ENCODE results near the gene CNN2.

The CNN2 gene

GRCh38 chr19:1046836-1047695 lies 20.7 kb downstream of the CNN2 start:
- DNase-seq: no peak
- H2AFZ ChIP-seq (ENCODE audit: low read depth, low read length): no peak overlapping the region
- H3K4me2 ChIP-seq (ENCODE audit: low read length, poor library complexity, severe bottlenecking): no peak overlapping the region
- H3K9me3 ChIP-seq (ENCODE audit: control insufficient read depth, low read length): no peaks in the 10 kb centered on the region
- H3K14ac ChIP-seq (ENCODE audit: low read length in 2 of 2): no peak overlapping the region
- no peak overlapping the region for H2BK15ac ChIP-seq (ENCODE audit: low read depth, poor library complexity, severe bottlenecking)
- H3K9ac ChIP-seq (ENCODE audit: low read length): no peak overlapping the region
- no peaks in the 10 kb centered on the region for H3K27me3 ChIP-seq (ENCODE audit: control insufficient read depth in 1 of 2, insufficient read depth in 1 of 2, low read length in 2 of 2)
- H2BK12ac ChIP-seq (ENCODE audit: low read length in 2 of 2): no peak overlapping the region
- WGBS: 96% methylated on average over 77 of the region's 77 CpGs
- H3K36me3 ChIP-seq (ENCODE audit: control insufficient read depth in 1 of 2, insufficient read depth in 2 of 2, low read depth in 1 of 2, low read length in 2 of 2): peaks cover 0 to 64% of the 10 kb centered on the region in 2 experiments
- H2AK5ac ChIP-seq (ENCODE audit: low read length, severe bottlenecking): no peak overlapping the region
- no peak overlapping the region for H2BK5ac ChIP-seq (ENCODE audit: low read depth, low read length, poor library complexity, severe bottlenecking)
- no peak overlapping the region for H3K23ac ChIP-seq (ENCODE audit: low read length in 2 of 2)
- H4K91ac ChIP-seq (ENCODE audit: low read length): no peak overlapping the region
- H3K79me1 ChIP-seq (replicated peaks; ENCODE audit: low read length, poor library complexity, severe bottlenecking): no peaks in the 10 kb centered on the region
- no peak overlapping the region for H4K8ac ChIP-seq (ENCODE audit: low read length)
- H3K18ac ChIP-seq (ENCODE audit: low read depth in 1 of 2, low read length in 2 of 2): no peak overlapping the region
- H3K4me1 ChIP-seq (ENCODE audit: control insufficient read depth, insufficient read depth, low read depth, low read length): peaks cover 2% of the 10 kb centered on the region
- no peak overlapping the region for H2BK120ac ChIP-seq (ENCODE audit: low read depth, low read length)
- no peak overlapping the region for H3K27ac ChIP-seq (ENCODE audit: low read length, poor library complexity, severe bottlenecking)
- H3K4me3 ChIP-seq (ENCODE audit: insufficient read depth in 1 of 2, low read depth in 1 of 2, low read length in 2 of 2): no peak overlapping the region
- no peak overlapping the region for H3K4ac ChIP-seq (ENCODE audit: low read depth in 1 of 2, low read length in 2 of 2)

- no peak overlapping the region for H2BK12ac ChIP-seq (ENCODE audit: low read length in 2 of 2)
- no peak overlapping the region for H2AFZ ChIP-seq (ENCODE audit: low read depth, low read length)
- no peak overlapping the region for H4K91ac ChIP-seq (ENCODE audit: low read length)
- H2BK5ac ChIP-seq (ENCODE audit: low read depth, low read length, poor library complexity, severe bottlenecking): no peak overlapping the region
- no peak for DNase-seq
- no peak overlapping the region for H3K18ac ChIP-seq (ENCODE audit: low read depth in 1 of 2, low read length in 2 of 2)
- H3K14ac ChIP-seq (ENCODE audit: low read length in 2 of 2): no peak overlapping the region
- no peak overlapping the region for H3K27ac ChIP-seq (ENCODE audit: low read length, poor library complexity, severe bottlenecking)
- H3K4me1 ChIP-seq (ENCODE audit: control insufficient read depth, insufficient read depth, low read depth, low read length): peaks cover 2% of the 10 kb centered on the region
- H3K9me3 ChIP-seq (ENCODE audit: control insufficient read depth, low read length): no peaks in the 10 kb centered on the region
- H3K4ac ChIP-seq (ENCODE audit: low read depth in 1 of 2, low read length in 2 of 2): no peak overlapping the region
- H3K23ac ChIP-seq (ENCODE audit: low read length in 2 of 2): no peak overlapping the region
- H3K79me1 ChIP-seq (replicated peaks; ENCODE audit: low read length, poor library complexity, severe bottlenecking): no peaks in the 10 kb centered on the region
- H3K9ac ChIP-seq (ENCODE audit: low read length): no peak overlapping the region
- H3K4me2 ChIP-seq (ENCODE audit: low read length, poor library complexity, severe bottlenecking): no peak overlapping the region
- H3K4me3 ChIP-seq (ENCODE audit: insufficient read depth in 1 of 2, low read depth in 1 of 2, low read length in 2 of 2): no peak overlapping the region
- no peak overlapping the region for H2BK120ac ChIP-seq (ENCODE audit: low read depth, low read length)
- no peak overlapping the region for H4K8ac ChIP-seq (ENCODE audit: low read length)
- WGBS: 93% methylated on average over 20 of the region's 20 CpGs
- no peak overlapping the region for H2BK15ac ChIP-seq (ENCODE audit: low read depth, poor library complexity, severe bottlenecking)
- peaks cover 0 to 57% of the 10 kb centered on the region in 2 experiments for H3K36me3 ChIP-seq (ENCODE audit: control insufficient read depth in 1 of 2, insufficient read depth in 2 of 2, low read depth in 1 of 2, low read length in 2 of 2)
- no peak overlapping the region for H2AK5ac ChIP-seq (ENCODE audit: low read length, severe bottlenecking)
- no peaks in the 10 kb centered on the region for H3K27me3 ChIP-seq (ENCODE audit: control insufficient read depth in 1 of 2, insufficient read depth in 1 of 2, low read length in 2 of 2)
These were observed 21.3 kb downstream of the CNN2 start for GRCh38 chr19:1047696-1048147.

- Histone ChIP-seq H3K14ac (ENCODE audit: low read length in 2 of 2) (no peak overlapping the region), H3K4me3 (ENCODE audit: insufficient read depth in 1 of 2, low read depth in 1 of 2, low read length in 2 of 2) (no peak overlapping the region), H4K8ac (ENCODE audit: low read length) (no peak overlapping the region), H3K9ac (ENCODE audit: low read length) (no peak overlapping the region), H2BK5ac (ENCODE audit: low read depth, low read length, poor library complexity, severe bottlenecking) (no peak overlapping the region), H2BK15ac (ENCODE audit: low read depth, poor library complexity, severe bottlenecking) (no peak overlapping the region), H3K9me3 (ENCODE audit: control insufficient read depth, low read length) (no peaks in the 10 kb centered on the region), H3K4me2 (ENCODE audit: low read length, poor library complexity, severe bottlenecking) (no peak overlapping the region), H2BK12ac (ENCODE audit: low read length in 2 of 2) (no peak overlapping the region), H2AFZ (ENCODE audit: low read depth, low read length) (no peak overlapping the region), H2AK5ac (ENCODE audit: low read length, severe bottlenecking) (no peak overlapping the region), H3K27me3 (ENCODE audit: control insufficient read depth in 1 of 2, insufficient read depth in 1 of 2, low read length in 2 of 2) (no peaks in the 10 kb centered on the region), H3K27ac (ENCODE audit: low read length, poor library complexity, severe bottlenecking) (no peak overlapping the region), H3K18ac (ENCODE audit: low read depth in 1 of 2, low read length in 2 of 2) (no peak overlapping the region), H3K4me1 (ENCODE audit: control insufficient read depth, insufficient read depth, low read depth, low read length) (peaks cover 2% of the 10 kb centered on the region), H3K23ac (ENCODE audit: low read length in 2 of 2) (no peak overlapping the region), H3K4ac (ENCODE audit: low read depth in 1 of 2, low read length in 2 of 2) (no peak overlapping the region), H3K79me1 (replicated peaks; ENCODE audit: low read length, poor library complexity, severe bottlenecking) (no peaks in the 10 kb centered on the region), H2BK120ac (ENCODE audit: low read depth, low read length) (no peak overlapping the region), H3K36me3 (ENCODE audit: control insufficient read depth in 1 of 2, insufficient read depth in 2 of 2, low read depth in 1 of 2, low read length in 2 of 2) (peaks cover 0 to 58% of the 10 kb centered on the region in 2 experiments), H4K91ac (ENCODE audit: low read length) (no peak overlapping the region)
- DNase-seq: no peak
- 95% methylated on average over 4 of the region's 17 CpGs for WGBS
These were observed 22.7 kb downstream of the CNN2 start for GRCh38 chr19:1049106-1049505.

- H2BK5ac ChIP-seq (ENCODE audit: low read depth, low read length, poor library complexity, severe bottlenecking): no peak overlapping the region
- no peak overlapping the region for H3K23ac ChIP-seq (ENCODE audit: low read length in 2 of 2)
- H3K4me1 ChIP-seq (ENCODE audit: control insufficient read depth, insufficient read depth, low read depth, low read length): peaks cover 2% of the 10 kb centered on the region
- no peak overlapping the region for H2BK15ac ChIP-seq (ENCODE audit: low read depth, poor library complexity, severe bottlenecking)
- H2BK120ac ChIP-seq (ENCODE audit: low read depth, low read length): no peak overlapping the region
- H3K18ac ChIP-seq (ENCODE audit: low read depth in 1 of 2, low read length in 2 of 2): no peak overlapping the region
- H3K27me3 ChIP-seq (ENCODE audit: control insufficient read depth in 1 of 2, insufficient read depth in 1 of 2, low read length in 2 of 2): no peaks in the 10 kb centered on the region
- WGBS: 82% methylated on average over 7 of the region's 11 CpGs
- no peak overlapping the region for H3K4ac ChIP-seq (ENCODE audit: low read depth in 1 of 2, low read length in 2 of 2)
- H3K9ac ChIP-seq (ENCODE audit: low read length): no peak overlapping the region
- H4K8ac ChIP-seq (ENCODE audit: low read length): no peak overlapping the region
- H2BK12ac ChIP-seq (ENCODE audit: low read length in 2 of 2): no peak overlapping the region
- H3K9me3 ChIP-seq (ENCODE audit: control insufficient read depth, low read length): no peaks in the 10 kb centered on the region
- peaks cover 0 to 61% of the 10 kb centered on the region in 2 experiments for H3K36me3 ChIP-seq (ENCODE audit: control insufficient read depth in 1 of 2, insufficient read depth in 2 of 2, low read depth in 1 of 2, low read length in 2 of 2)
- no peak for DNase-seq
- no peak overlapping the region for H2AK5ac ChIP-seq (ENCODE audit: low read length, severe bottlenecking)
- H4K91ac ChIP-seq (ENCODE audit: low read length): no peak overlapping the region
- H3K14ac ChIP-seq (ENCODE audit: low read length in 2 of 2): no peak overlapping the region
- no peak overlapping the region for H2AFZ ChIP-seq (ENCODE audit: low read depth, low read length)
- no peak overlapping the region for H3K27ac ChIP-seq (ENCODE audit: low read length, poor library complexity, severe bottlenecking)
- H3K4me3 ChIP-seq (ENCODE audit: insufficient read depth in 1 of 2, low read depth in 1 of 2, low read length in 2 of 2): no peak overlapping the region
- H3K79me1 ChIP-seq (replicated peaks; ENCODE audit: low read length, poor library complexity, severe bottlenecking): no peaks in the 10 kb centered on the region
- no peak overlapping the region for H3K4me2 ChIP-seq (ENCODE audit: low read length, poor library complexity, severe bottlenecking)
These were observed 23.4 kb downstream of the CNN2 start for GRCh38 chr19:1049800-1050199.

Data from mesenchymal stem cell (in vitro differentiated cells and primary cell).